Thyroid gland (tissue), 4 donors: ENCODE data around the gene COL12A1. TPM values are rescaled to one million over a fixed set of nuclear protein-coding genes. Genes with fewer than 3 reads are reported as not detected.

ENCODE experiments used
- DNase-seq, 2 donors: peaks; one replicate each; pipeline ENCODE4 v3.0.0-alpha.2; 2019
- H3K27ac ChIP-seq, 3 donors: fragments of 200-600 bp; sonication (generic); 1 replicate in 2 of 3; 2 replicates in 1 of 3; pipeline ENCODE4 v1.5.1; 2016 to 2019; ENCODE audit warnings: mild to moderate bottlenecking in 1 of 3, moderate library complexity in 1 of 3
- H3K27me3 ChIP-seq: fragments of 200-600 bp; sonication (generic); one replicate; pipeline ENCODE4 v1.5.1; 2019
- H3K36me3 ChIP-seq, 2 donors: fragments of 200-600 bp; sonication (generic); one replicate each; pipeline ENCODE4 v1.5.1; 2016 to 2019
- H3K4me1 ChIP-seq, 2 donors: fragments of 200-600 bp; sonication (generic); one replicate each; pipeline ENCODE4 v1.5.1; 2017 to 2019
- H3K4me3 ChIP-seq, 3 donors: fragments of 200-600 bp; sonication (generic); replicated peaks in 1 of 3; 1 replicate in 2 of 3; 2 replicates in 1 of 3; pipeline ENCODE4 v1.5.1; 2016; ENCODE audit warnings: mild to moderate bottlenecking in 1 of 3
- H3K9me3 ChIP-seq: fragments of 200-600 bp; sonication (generic); one replicate; pipeline ENCODE4 v1.5.1; 2017
- CTCF ChIP-seq, 6 experiments: fragments of 200-600 bp in 3 of 6; fragments of 450-650 bp in 3 of 6; sonication (generic) in 3 of 6; IDR thresholded peaks; one replicate each; pipeline ENCODE4 v1.5.1; 2016 to 2019; ENCODE audit warnings: antibody characterized with exemption in 6 of 6, mild to moderate bottlenecking in 2 of 6, inconsistent platforms in 1 of 6, moderate library complexity in 1 of 6
- POLR2A ChIP-seq, 2 donors: fragments of 450-650 bp; IDR thresholded peaks; one replicate each; pipeline ENCODE4 v1.6.1; 2017; ENCODE audit warnings: antibody characterized with exemption in 2 of 2, mild to moderate bottlenecking in 2 of 2, moderate library complexity in 1 of 2
- WGBS, 2 donors: methylation state at CpG; one replicate each; pipeline ENCODE4 v1.1.5; 2017; 5-methylcytosine and 5-hydroxymethylcytosine counted together
- intact Hi-C: fragments of 100-400 bp; cut with DNase I; formaldehyde crosslinking; loops from one replicate; pipeline ENCODE4 v1.15.1; 2023
- total RNA-seq, 4 donors: library from RNA; depleted of rRNA; stranded (reverse); fragments of >200 nt; gene quantifications; one replicate each; pipeline ENCODE4 v1.2.3, GENCODE V29; 2016

Gene COL12A1
- total RNA-seq, 4 donors from 2014 or later = 17.2 to 52.9 (median 27.0) TPM

GRCh38 chr6:75103431-75103830 lies 102.4 kb downstream of the COL12A1 start:
- H3K36me3 ChIP-seq = no peaks in the 10 kb centered on the region
- H3K9me3 ChIP-seq = no peaks in the 10 kb centered on the region
- no peak for DNase-seq
- H3K27ac ChIP-seq = no peak overlapping the region
- no peaks in the 10 kb centered on the region for H3K27me3 ChIP-seq
- intact Hi-C loops = no loop called here
- peaks cover 10 to 11% of the 10 kb centered on the region in 2 donors for H3K4me1 ChIP-seq
- 58 to 78% methylated on average over 1 of the region's 1 CpG for WGBS, 2 donors
- no peak overlapping the region for H3K4me3 ChIP-seq
- TF ChIP-seq POLR2A (IDR thresholded peaks at IDR 0.05) = no peak
- no peak for TF ChIP-seq CTCF (IDR thresholded peaks at IDR 0.05)

- Histone ChIP-seq H3K27me3 (no peaks in the 10 kb centered on the region), H3K4me3 (no peak overlapping the region), H3K4me1 (peaks cover 20 to 21% of the 10 kb centered on the region in 2 donors), H3K27ac (no peak overlapping the region), H3K9me3 (no peaks in the 10 kb centered on the region), H3K36me3 (no peaks in the 10 kb centered on the region)
- no peak for DNase-seq
- TF ChIP-seq CTCF (IDR thresholded peaks at IDR 0.05) = no peak
- no peak for TF ChIP-seq POLR2A (IDR thresholded peaks at IDR 0.05)
- intact Hi-C loops = no loop called here
- WGBS, 2 donors = 55 to 68% methylated on average over 5 of the region's 5 CpGs
Observed at GRCh38 chr6:75102301-75102700, 103.6 kb downstream of the COL12A1 start.

- no peak for DNase-seq
- TF ChIP-seq POLR2A (IDR thresholded peaks at IDR 0.05) (no peak), CTCF (IDR thresholded peaks at IDR 0.05) (no peak)
- no peaks in the 10 kb centered on the region for H3K36me3 ChIP-seq
- H3K9me3 ChIP-seq = no peaks in the 10 kb centered on the region
- peaks cover 24% of the 10 kb centered on the region in 2 donors for H3K4me1 ChIP-seq
- H3K27ac ChIP-seq = no peak overlapping the region
- H3K27me3 ChIP-seq = no peaks in the 10 kb centered on the region
- WGBS, 2 donors = 57 to 60% methylated on average over 4 of the region's 4 CpGs
- no peak overlapping the region for H3K4me3 ChIP-seq
- intact Hi-C loops = no loop called here
Observed at GRCh38 chr6:75101896-75102295, 104.0 kb downstream of the COL12A1 start.

- WGBS, 2 donors = 6 to 12% methylated on average over 5 of the region's 5 CpGs
- no peaks in the 10 kb centered on the region for H3K27me3 ChIP-seq
- H3K27ac ChIP-seq = peak overlapping the region; percentile 73 to 91 (median 90)
- no peaks in the 10 kb centered on the region for H3K36me3 ChIP-seq
- intact Hi-C loops = no loop called here
- DNase-seq = peak; percentile 79 to 85
- H3K9me3 ChIP-seq = no peaks in the 10 kb centered on the region
- TF ChIP-seq CTCF (IDR thresholded peaks at IDR 0.05) = no peak
- TF ChIP-seq POLR2A (IDR thresholded peaks at IDR 0.05) = peak in 1 of 2 donors; percentile 37
- H3K4me3 ChIP-seq = no peak overlapping the region
- H3K4me1 ChIP-seq = peaks cover 31 to 34% of the 10 kb centered on the region in 2 donors
Observed at GRCh38 chr6:75098709-75099108, 107.1 kb downstream of the COL12A1 start.

GRCh38 chr6:75096966-75097365 lies 108.9 kb downstream of the COL12A1 start:
- no peaks in the 10 kb centered on the region for H3K9me3 ChIP-seq
- H3K36me3 ChIP-seq = no peaks in the 10 kb centered on the region
- peak; percentile 30 to 36 for DNase-seq
- 26 to 34% methylated on average over 4 of the region's 4 CpGs for WGBS, 2 donors
- intact Hi-C loops = no loop called here
- H3K4me1 ChIP-seq = peaks cover 31 to 34% of the 10 kb centered on the region in 2 donors
- H3K4me3 ChIP-seq = no peak overlapping the region
- H3K27me3 ChIP-seq = no peaks in the 10 kb centered on the region
- TF ChIP-seq CTCF (IDR thresholded peaks at IDR 0.05) (no peak), POLR2A (IDR thresholded peaks at IDR 0.05) (no peak)
- H3K27ac ChIP-seq = peak overlapping the region; percentile 73 to 91 (median 90)
